ENCODE data around the gene NCEH1. TPM values are rescaled to one million over a fixed set of nuclear protein-coding genes. Genes with fewer than 3 reads are reported as not detected.
"Not testable (repeated sequence)": the region's sequence is repeated elsewhere in the genome, so short reads cannot be mapped to it uniquely, and the experiment has no call there.

The NCEH1 gene
- total RNA-seq, 1 experiment from 2014 or later: 19.8 TPM

- no peak for DNase-seq (ENCODE audit: low spot score)
Observed at GRCh38 chr3:172613845-172614244, 97.0 kb downstream of the NCEH1 start.

- no peak for DNase-seq (ENCODE audit: low spot score)
Observed at GRCh38 chr3:172612871-172613678, 97.8 kb downstream of the NCEH1 start.

GRCh38 chr3:172609750-172610149, 101.1 kb downstream of the NCEH1 start:
- no peak for DNase-seq (ENCODE audit: low spot score)

- DNase-seq (ENCODE audit: low spot score): no peak
Observed at GRCh38 chr3:172608575-172608974, 102.3 kb downstream of the NCEH1 start.

GRCh38 chr3:172607305-172608121, 103.4 kb downstream of the NCEH1 start:
- DNase-seq (ENCODE audit: low spot score): peak; percentile 56

GRCh38 chr3:172606021-172606420, 104.8 kb downstream of the NCEH1 start:
- no peak for DNase-seq (ENCODE audit: low spot score)

GRCh38 chr3:172604895-172605646, 105.8 kb downstream of the NCEH1 start:
- DNase-seq (ENCODE audit: low spot score): no peak

- DNase-seq (ENCODE audit: low spot score): no peak
Observed at GRCh38 chr3:172601066-172601832, 109.6 kb downstream of the NCEH1 start.

GRCh38 chr3:172600644-172601065, 110.2 kb downstream of the NCEH1 start:
- DNase-seq (ENCODE audit: low spot score): no peak

GRCh38 chr3:172598904-172599303, 112.0 kb downstream of the NCEH1 start:
- no peak for DNase-seq (ENCODE audit: low spot score)

GRCh38 chr3:172596394-172596706, 114.5 kb downstream of the NCEH1 start:
- no peak for DNase-seq (ENCODE audit: low spot score)

GRCh38 chr3:172595664-172596393, 115.0 kb downstream of the NCEH1 start:
- peak; percentile 72 for DNase-seq (ENCODE audit: low spot score)

GRCh38 chr3:172594900-172595663, 115.8 kb downstream of the NCEH1 start:
- not testable (repeated sequence) for DNase-seq (ENCODE audit: low spot score)

GRCh38 chr3:172592898-172593669, 117.8 kb downstream of the NCEH1 start:
- no peak for DNase-seq (ENCODE audit: low spot score)

GRCh38 chr3:172591876-172592771, 118.7 kb downstream of the NCEH1 start:
- DNase-seq (ENCODE audit: low spot score): peak; percentile 76

GRCh38 chr3:172591125-172591605, 119.7 kb downstream of the NCEH1 start:
- no peak for DNase-seq (ENCODE audit: low spot score)

GRCh38 chr3:172586436-172586835, 124.4 kb downstream of the NCEH1 start:
- DNase-seq (ENCODE audit: low spot score): peak; percentile 62

- DNase-seq (ENCODE audit: low spot score): no peak
Observed at GRCh38 chr3:172585954-172586353, 124.9 kb downstream of the NCEH1 start.

Data from H4 (cell line).